Measurements from ENCODE around the gene RGS7.
"Not testable (repeated sequence)": the region's sequence is repeated elsewhere in the genome, so short reads cannot be mapped to it uniquely, and the experiment has no call there.

Gene RGS7

DNA sequence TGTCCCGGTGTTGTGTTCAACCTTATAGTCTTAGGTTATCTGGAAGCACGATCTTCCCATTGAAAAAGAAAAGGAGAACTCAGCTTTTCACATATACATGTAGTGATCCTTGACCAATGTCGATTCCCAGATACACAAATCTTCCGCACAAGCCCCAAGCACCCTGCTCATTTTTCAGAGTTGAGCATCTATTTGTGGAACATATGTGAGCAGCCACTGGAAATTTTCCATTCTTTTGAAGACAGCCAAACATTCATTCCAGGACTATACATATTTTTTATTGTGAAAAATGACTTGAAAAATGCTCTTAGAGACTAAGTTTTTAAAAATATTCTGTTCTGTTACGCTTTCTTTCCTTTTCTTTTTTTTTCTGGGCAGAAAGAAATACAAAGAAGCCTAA is 371.9 kb downstream of the RGS7 start:
- Histone ChIP-seq H3K9ac (no peak overlapping the region), H2AFZ (no peak overlapping the region), H3K4me2 (ENCODE audit: low read length) (no peak overlapping the region), H3K4me1 (no peaks in the 10 kb centered on the region), H3K4me3 (ENCODE audit: low read depth, low read length) (no peak overlapping the region), H3K79me2 (no peaks in the 10 kb centered on the region), H3K9me3 (ENCODE audit: control insufficient read depth, low read length) (no peaks in the 10 kb centered on the region), H3K27me3 (ENCODE audit: control insufficient read depth, insufficient read depth, low read length) (no peaks in the 10 kb centered on the region), H3K27ac (no peak overlapping the region), H3K36me3 (ENCODE audit: control insufficient read depth, insufficient read depth, low read length) (no peaks in the 10 kb centered on the region)
- TF ChIP-seq CTCF (IDR thresholded peaks at IDR 0.05), result no peak

DNA sequence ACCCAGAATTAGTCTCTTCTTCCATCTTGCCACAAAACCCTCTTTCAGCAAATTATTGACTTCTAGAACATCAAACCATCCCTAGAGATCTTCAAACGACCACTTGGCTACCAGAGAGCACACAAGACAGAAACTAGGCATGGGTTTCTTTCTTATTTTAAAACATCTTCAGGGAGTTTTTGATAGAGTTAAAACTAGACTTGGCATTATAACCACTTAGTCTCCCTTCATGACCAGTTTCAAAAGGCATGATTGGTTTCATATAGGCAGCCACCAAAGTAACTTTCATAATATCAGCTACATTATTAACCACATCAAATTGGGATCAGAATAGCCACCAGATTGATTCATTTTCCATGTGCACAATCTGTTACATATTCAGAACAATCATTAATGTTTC is 376.7 kb downstream of the RGS7 start:
- no peak for TF ChIP-seq CTCF (IDR thresholded peaks at IDR 0.05)
- Histone ChIP-seq H2AFZ (no peak overlapping the region), H3K79me2 (no peaks in the 10 kb centered on the region), H3K4me2 (ENCODE audit: low read length) (no peak overlapping the region), H3K4me3 (ENCODE audit: low read depth, low read length) (no peak overlapping the region), H3K9me3 (ENCODE audit: control insufficient read depth, low read length) (no peaks in the 10 kb centered on the region), H3K36me3 (ENCODE audit: control insufficient read depth, insufficient read depth, low read length) (no peaks in the 10 kb centered on the region), H3K9ac (no peak overlapping the region), H3K4me1 (no peaks in the 10 kb centered on the region), H3K27ac (no peak overlapping the region), H3K27me3 (ENCODE audit: control insufficient read depth, insufficient read depth, low read length) (no peaks in the 10 kb centered on the region)

DNA sequence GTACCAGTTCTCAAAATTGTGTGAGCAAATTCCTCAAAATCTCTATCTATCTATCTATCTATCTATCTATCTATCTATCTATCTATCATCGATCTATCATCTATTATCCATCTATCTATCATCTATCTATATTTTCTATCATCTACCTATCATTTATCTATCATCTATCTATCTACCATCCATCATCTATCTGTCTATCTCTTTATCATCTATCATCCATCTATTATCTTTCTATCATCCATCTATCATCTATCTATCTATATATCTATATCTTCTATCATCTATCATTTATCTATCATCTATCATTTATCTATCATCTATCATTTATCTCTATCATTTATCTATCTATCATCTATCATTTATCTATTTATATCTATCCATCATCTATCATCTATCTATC is 380.3 kb downstream of the RGS7 start:
- no peak overlapping the region for H3K4me2 ChIP-seq (ENCODE audit: low read length)
- H3K36me3 ChIP-seq (ENCODE audit: control insufficient read depth, insufficient read depth, low read length), result no peaks in the 10 kb centered on the region
- no peaks in the 10 kb centered on the region for H3K27me3 ChIP-seq (ENCODE audit: control insufficient read depth, insufficient read depth, low read length)
- no peak overlapping the region for H3K9ac ChIP-seq
- H3K4me3 ChIP-seq (ENCODE audit: low read depth, low read length), result no peak overlapping the region
- TF ChIP-seq CTCF (IDR thresholded peaks at IDR 0.05), result no peak
- no peaks in the 10 kb centered on the region for H3K79me2 ChIP-seq
- no peak overlapping the region for H3K27ac ChIP-seq
- no peak overlapping the region for H2AFZ ChIP-seq
- no peaks in the 10 kb centered on the region for H3K9me3 ChIP-seq (ENCODE audit: control insufficient read depth, low read length)
- H3K4me1 ChIP-seq, result no peaks in the 10 kb centered on the region

DNA sequence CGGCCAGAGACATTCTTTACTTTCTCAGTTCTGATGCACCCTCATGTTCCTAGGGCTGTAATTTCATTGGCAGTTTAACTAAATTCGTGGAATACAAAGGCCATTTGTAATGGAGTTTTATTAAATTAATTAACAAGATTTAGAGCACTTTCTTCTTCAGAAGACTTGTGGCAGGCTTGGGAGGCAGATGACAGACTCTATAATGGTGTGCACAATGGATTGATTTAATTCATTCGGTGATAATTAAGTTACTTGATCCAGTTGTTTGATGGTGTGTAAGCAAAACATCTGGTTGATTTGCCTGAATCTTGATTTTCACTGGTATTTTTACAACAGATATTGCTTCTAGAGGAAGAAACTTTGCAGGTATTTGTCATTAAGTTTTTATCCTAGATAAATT is 383.1 kb downstream of the RGS7 start:
- Histone ChIP-seq H3K79me2 (no peaks in the 10 kb centered on the region), H3K4me3 (ENCODE audit: low read depth, low read length) (no peak overlapping the region), H3K4me2 (ENCODE audit: low read length) (no peak overlapping the region), H3K27me3 (ENCODE audit: control insufficient read depth, insufficient read depth, low read length) (no peaks in the 10 kb centered on the region), H3K4me1 (no peaks in the 10 kb centered on the region), H3K9ac (no peak overlapping the region), H2AFZ (no peak overlapping the region), H3K9me3 (ENCODE audit: control insufficient read depth, low read length) (no peaks in the 10 kb centered on the region), H3K36me3 (ENCODE audit: control insufficient read depth, insufficient read depth, low read length) (no peaks in the 10 kb centered on the region), H3K27ac (no peak overlapping the region)
- no peak for TF ChIP-seq CTCF (IDR thresholded peaks at IDR 0.05)

DNA sequence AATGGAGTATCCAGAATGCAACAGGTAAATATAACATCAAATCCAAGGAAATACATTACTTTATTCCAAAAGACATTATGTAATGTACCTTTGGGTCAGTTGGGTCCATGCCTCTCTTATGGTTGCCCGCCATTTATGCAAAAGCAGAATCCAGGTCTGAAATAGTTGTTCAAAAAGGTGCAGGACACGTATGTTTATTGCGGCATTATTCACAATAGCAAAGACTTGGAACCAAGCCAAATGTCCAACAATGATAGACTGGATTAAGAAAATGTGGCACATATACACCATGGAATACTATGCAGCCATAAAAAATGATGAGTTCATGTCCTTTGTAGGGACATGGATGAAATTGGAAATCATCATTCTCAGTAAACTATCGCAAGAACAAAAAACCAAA is 384.9 kb downstream of the RGS7 start:
- H3K9me3 ChIP-seq (ENCODE audit: control insufficient read depth, low read length); H3K36me3 ChIP-seq (ENCODE audit: control insufficient read depth, insufficient read depth, low read length); H3K4me1 ChIP-seq; H3K4me2 ChIP-seq (ENCODE audit: low read length); H3K79me2 ChIP-seq; H3K27me3 ChIP-seq (ENCODE audit: control insufficient read depth, insufficient read depth, low read length); H3K4me3 ChIP-seq (ENCODE audit: low read depth, low read length); H3K27ac ChIP-seq; H2AFZ ChIP-seq; H3K9ac ChIP-seq: not testable (repeated sequence)

Data from parathyroid adenoma (tissue), 2 donors.